ENCODE measurements around the gene GRIK4.

GRCh38 chr11:120974965-120975364, 463.4 kb downstream of the GRIK4 start:
- no peak for TF ChIP-seq SMC3 (conservative IDR thresholded peaks at IDR 0.05; ENCODE audit: poor library complexity)
- no peak for TF ChIP-seq EZH2 (IDR thresholded peaks at IDR 0.05; ENCODE audit: borderline replicate concordance, insufficient read depth, low read length, poor library complexity, severe bottlenecking)
- TF ChIP-seq, protein P1, sequence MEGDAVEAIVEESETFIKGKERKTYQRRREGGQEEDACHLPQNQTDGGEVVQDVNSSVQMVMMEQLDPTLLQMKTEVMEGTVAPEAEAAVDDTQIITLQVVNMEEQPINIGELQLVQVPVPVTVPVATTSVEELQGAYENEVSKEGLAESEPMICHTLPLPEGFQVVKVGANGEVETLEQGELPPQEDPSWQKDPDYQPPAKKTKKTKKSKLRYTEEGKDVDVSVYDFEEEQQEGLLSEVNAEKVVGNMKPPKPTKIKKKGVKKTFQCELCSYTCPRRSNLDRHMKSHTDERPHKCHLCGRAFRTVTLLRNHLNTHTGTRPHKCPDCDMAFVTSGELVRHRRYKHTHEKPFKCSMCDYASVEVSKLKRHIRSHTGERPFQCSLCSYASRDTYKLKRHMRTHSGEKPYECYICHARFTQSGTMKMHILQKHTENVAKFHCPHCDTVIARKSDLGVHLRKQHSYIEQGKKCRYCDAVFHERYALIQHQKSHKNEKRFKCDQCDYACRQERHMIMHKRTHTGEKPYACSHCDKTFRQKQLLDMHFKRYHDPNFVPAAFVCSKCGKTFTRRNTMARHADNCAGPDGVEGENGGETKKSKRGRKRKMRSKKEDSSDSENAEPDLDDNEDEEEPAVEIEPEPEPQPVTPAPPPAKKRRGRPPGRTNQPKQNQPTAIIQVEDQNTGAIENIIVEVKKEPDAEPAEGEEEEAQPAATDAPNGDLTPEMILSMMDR (IDR thresholded peaks at IDR 0.05; ENCODE audit: poor library complexity, severe bottlenecking) = no peak
- no peak for TF ChIP-seq POLR2AphosphoS5 (IDR thresholded peaks at IDR 0.05)
- no peak for TF ChIP-seq TAF1 (IDR thresholded peaks at IDR 0.05; ENCODE audit: low read depth)

Measured in neural cell (in vitro differentiated cells).